H1 (cell line): ENCODE measurements around the gene IRX4. TPM values are rescaled to one million over a fixed set of nuclear protein-coding genes. Genes with fewer than 3 reads are reported as not detected.

Source experiments
- CTCF ChIA-PET: fragments of 300-600 bp; sonication (Branson Sonifier 250); formaldehyde crosslinking; loops from one replicate; lab custom pipeline; 2021; ENCODE audit not compliant: partially characterized antibody; lab: Charles Lee
- POLR2A ChIA-PET: fragments of 300-600 bp; sonication (Branson Sonifier 250); formaldehyde crosslinking; loops from one replicate; lab custom pipeline; 2021; ENCODE audit warnings: inconsistent platforms; ENCODE audit not compliant: partially characterized antibody; lab: Charles Lee
- DNase-seq, 2 experiments: peaks; one replicate each; pipeline versions ENCODE4 v3.0.0 to v3.0.0-alpha.2; 2010 to 2022; ENCODE audit warnings: low spot score in 2 of 2, low read depth in 1 of 2, mixed read lengths in 1 of 2
- FAIRE-seq: peaks from 2 replicates; lab custom pipeline; 2011; peaks lifted over from hg19 to GRCh38; lab: Jason Lieb, UNC
- H2AFZ ChIP-seq: 2 replicates; pipeline ENCODE4 v1.8.1; 2012; ENCODE audit warnings: low read length, inconsistent platforms
- H2AK5ac ChIP-seq: 2 replicates; pipeline ENCODE4 v1.6.1; 2013; ENCODE audit warnings: low read depth, low read length
- H2BK120ac ChIP-seq: replicated peaks from 2 replicates; pipeline ENCODE3; 2013; ENCODE audit warnings: low read depth, low read length, inconsistent platforms
- H2BK12ac ChIP-seq: 2 replicates; pipeline ENCODE4 v1.6.1; 2013; ENCODE audit warnings: low read depth, low read length
- H2BK15ac ChIP-seq: 2 replicates; pipeline ENCODE4 v1.6.1; 2013; ENCODE audit warnings: low read length
- H2BK20ac ChIP-seq: 2 replicates; pipeline ENCODE4 v1.6.1; 2013; ENCODE audit warnings: low read length
- H2BK5ac ChIP-seq: 2 replicates; pipeline ENCODE4 v1.6.1; 2013; ENCODE audit warnings: low read depth, low read length
- H3K14ac ChIP-seq: 2 replicates; pipeline ENCODE4 v1.6.1; 2013; ENCODE audit warnings: inconsistent platforms; ENCODE audit not compliant: insufficient read length
- H3K18ac ChIP-seq: 2 replicates; pipeline ENCODE4 v1.6.1; 2013; ENCODE audit warnings: low read length; ENCODE audit errors: extremely low read depth
- H3K23ac ChIP-seq: 2 replicates; pipeline ENCODE4 v1.6.1; 2013; ENCODE audit warnings: inconsistent platforms; ENCODE audit not compliant: insufficient read length
- H3K23me2 ChIP-seq: 2 replicates; pipeline ENCODE4 v1.6.1; 2013; ENCODE audit warnings: low read depth, low read length
- H3K27ac ChIP-seq: 2 replicates; pipeline ENCODE4 v1.6.1; 2011; ENCODE audit warnings: low read depth, low read length, inconsistent platforms
- H3K27me3 ChIP-seq, 4 experiments: replicated peaks in 1 of 4; 1 replicate in 1 of 4; 2 replicates in 3 of 4; pipeline versions ENCODE4 v1.6.1 to v1.8.1; 2011 to 2013; ENCODE audit warnings: low read length in 3 of 4, mild to moderate bottlenecking in 3 of 4, inconsistent platforms in 2 of 4, mixed read lengths in 2 of 4, moderate library complexity in 1 of 4; ENCODE audit not compliant: control insufficient read depth in 3 of 4, insufficient read depth in 3 of 4; ENCODE audit errors: extremely low read depth in 1 of 4
- H3K36me3 ChIP-seq, 4 experiments: 2 replicates each; pipeline versions ENCODE4 v1.6.1 to v1.8.1; 2011 to 2013; ENCODE audit warnings: mild to moderate bottlenecking in 4 of 4, low read length in 3 of 4, moderate library complexity in 2 of 4, control low read depth in 1 of 4, inconsistent platforms in 1 of 4; ENCODE audit not compliant: insufficient read depth in 4 of 4, control insufficient read depth in 2 of 4
- H3K4ac ChIP-seq: replicated peaks from 2 replicates; pipeline ENCODE3; 2013; ENCODE audit warnings: low read length, low read depth, mixed read lengths, inconsistent platforms; ENCODE audit not compliant: insufficient read length
- H3K4me1 ChIP-seq, 4 experiments: replicated peaks in 1 of 4; 1 replicate in 1 of 4; 2 replicates in 3 of 4; pipeline versions ENCODE4 v1.6.1 to v1.8.1; 2011 to 2013; ENCODE audit warnings: low read length in 3 of 4, inconsistent platforms in 2 of 4, mixed read lengths in 1 of 4; ENCODE audit not compliant: insufficient read depth in 4 of 4, control insufficient read depth in 3 of 4
- H3K4me2 ChIP-seq, 2 experiments: 2 replicates each; pipeline versions ENCODE4 v1.6.1 to v1.8.1; 2011 to 2013; ENCODE audit warnings: low read depth in 2 of 2, low read length in 2 of 2, control low read depth in 1 of 2, inconsistent platforms in 1 of 2, mild to moderate bottlenecking in 1 of 2; ENCODE audit not compliant: insufficient read depth in 1 of 2
- H3K4me3 ChIP-seq, 4 experiments: fragments of 200-600, 300-600 bp in 1 of 4; sonication (generic), shearing (Covaris generic), sonication (Bioruptor Twin) in 1 of 4; 2 replicates each; pipeline versions ENCODE4 v1.5.1 to v1.8.1; 2011 to 2016; ENCODE audit warnings: low read length in 4 of 4, low read depth in 3 of 4, control low read depth in 2 of 4, inconsistent platforms in 2 of 4, mild to moderate bottlenecking in 2 of 4, mixed read lengths in 1 of 4, moderate library complexity in 1 of 4; ENCODE audit not compliant: insufficient read depth in 2 of 4; ENCODE audit errors: extremely low read depth in 1 of 4
- H3K56ac ChIP-seq: replicated peaks from 2 replicates; pipeline ENCODE3; 2013; ENCODE audit warnings: low read depth, mild to moderate bottlenecking, mixed read lengths, low read length, inconsistent platforms; ENCODE audit not compliant: insufficient read length
- H3K79me1 ChIP-seq: 2 replicates; pipeline ENCODE4 v1.6.1; 2013; ENCODE audit warnings: low read depth, low read length, control low read depth
- H3K79me2 ChIP-seq, 2 experiments: 2 replicates each; pipeline versions ENCODE4 v1.6.1 to v1.8.1; 2012 to 2013; ENCODE audit warnings: low read length in 2 of 2, mild to moderate bottlenecking in 2 of 2, inconsistent platforms in 1 of 2; ENCODE audit not compliant: insufficient read depth in 2 of 2, control insufficient read depth in 1 of 2
- H3K9ac ChIP-seq, 4 experiments: replicated peaks in 1 of 4; 1 replicate in 1 of 4; 2 replicates in 3 of 4; pipeline versions ENCODE4 v1.6.1 to v1.8.1; 2011 to 2013; ENCODE audit warnings: low read depth in 3 of 4, low read length in 3 of 4, control low read depth in 2 of 4, mild to moderate bottlenecking in 2 of 4, moderate library complexity in 2 of 4, inconsistent platforms in 1 of 4; ENCODE audit errors: extremely low read depth in 1 of 4
- H3K9me3 ChIP-seq, 2 experiments: 2 replicates each; pipeline versions ENCODE4 v1.6.1 to v1.8.1; 2012 to 2013; ENCODE audit warnings: mild to moderate bottlenecking in 2 of 2, moderate library complexity in 2 of 2, control low read depth in 1 of 2, inconsistent platforms in 1 of 2, low read depth in 1 of 2, low read length in 1 of 2, mixed read lengths in 1 of 2; ENCODE audit not compliant: insufficient read depth in 2 of 2
- H4K20me1 ChIP-seq, 2 experiments: replicated peaks in 1 of 2; 2 replicates each; pipeline versions ENCODE3 to v1.8.1; 2011 to 2013; ENCODE audit warnings: inconsistent platforms in 2 of 2, low read length in 2 of 2, mild to moderate bottlenecking in 1 of 2; ENCODE audit not compliant: insufficient read depth in 2 of 2, control insufficient read depth in 1 of 2
- H4K5ac ChIP-seq: 2 replicates; pipeline ENCODE4 v1.6.1; 2013; ENCODE audit warnings: low read length, low read depth, mixed read lengths, inconsistent platforms; ENCODE audit not compliant: insufficient read length
- H4K8ac ChIP-seq: 2 replicates; pipeline ENCODE4 v1.8.0; 2013; ENCODE audit warnings: mild to moderate bottlenecking, moderate library complexity, low read length, inconsistent platforms; ENCODE audit not compliant: insufficient read depth; ENCODE audit errors: extremely low read depth
- H4K91ac ChIP-seq: replicated peaks from 2 replicates; pipeline ENCODE3; 2013; ENCODE audit warnings: low read length, mixed read lengths, inconsistent platforms; ENCODE audit not compliant: insufficient read length
- ATF2 ChIP-seq: IDR thresholded peaks from 2 replicates; pipeline ENCODE4 v1.6.1; 2012; ENCODE audit warnings: low read length, inconsistent platforms
- CBX8 ChIP-seq: fragments of 300-800, 300-1000 bp; sonication (generic); IDR thresholded peaks from 2 replicates; pipeline ENCODE4 v1.7.1; 2016; ENCODE audit warnings: low read depth, low read length, borderline replicate concordance
- CTBP2 ChIP-seq: IDR thresholded peaks from 2 replicates; pipeline ENCODE4 v1.7.0; 2011; ENCODE audit warnings: borderline replicate concordance, mild to moderate bottlenecking, moderate library complexity, mixed read lengths, low read length; ENCODE audit not compliant: insufficient read depth, insufficient read length
- EGR1 ChIP-seq: IDR thresholded peaks from 2 replicates; pipeline ENCODE4 v1.6.1; 2011; ENCODE audit warnings: low read depth, low read length, borderline replicate concordance
- KDM4A ChIP-seq: IDR thresholded peaks from one replicate; pipeline ENCODE4 v1.7.1; 2012; ENCODE audit warnings: low read depth, mild to moderate bottlenecking, moderate library complexity, low read length, inconsistent platforms; ENCODE audit not compliant: severe bottlenecking
- WGBS, 2 experiments: shearing (Covaris generic) in 1 of 2; methylation state at CpG; one replicate each; pipeline versions ENCODE4 v1.1.6 to v1.1.7; 2013 to 2015; ENCODE audit warnings: low lambda C conversion rate in 2 of 2, mixed read lengths in 2 of 2, inconsistent platforms in 1 of 2, low coverage in 1 of 2, missing lambda C conversion rate in 1 of 2; ENCODE audit not compliant: insufficient replicate concordance in 2 of 2, insufficient coverage in 1 of 2, insufficient read length in 1 of 2; ENCODE audit errors: extremely low coverage in 1 of 2, missing lambda C conversion rate in 1 of 2; 5-methylcytosine and 5-hydroxymethylcytosine counted together
- polyA plus RNA-seq, 7 experiments: library from polyadenylated mRNA; depleted of rRNA in 3 of 7; stranded (reverse) in 5 of 7; unstranded in 2 of 7; fragments of >200 nt in 5 of 7; fragments of 200-250 nt in 2 of 7; gene quantifications; 1 replicate in 5 of 7; 2 replicates in 1 of 7; 4 replicates in 1 of 7; pipeline versions ENCODE4 v1.2.1 to v1.2.3, GENCODE V29; 2011 to 2013; ENCODE audit warnings: missing spikeins in 2 of 7, mixed read lengths in 2 of 7
- total RNA-seq: library from RNA; stranded (reverse); fragmentation: NEBNext Ultra II Directional; extraction: Animal tissue kit (Norgen Biotek cat#: 25700); gene quantifications from 2 replicates; pipeline ENCODE4 v1.2.1, GENCODE V29; 2021

The IRX4 gene
- total and polyA plus RNA-seq, 2 of the 8 experiments (the other 6 are each of a cell fraction or from before 2014, with no cell fraction given), result 0.45 to 1.2 TPM

DNA sequence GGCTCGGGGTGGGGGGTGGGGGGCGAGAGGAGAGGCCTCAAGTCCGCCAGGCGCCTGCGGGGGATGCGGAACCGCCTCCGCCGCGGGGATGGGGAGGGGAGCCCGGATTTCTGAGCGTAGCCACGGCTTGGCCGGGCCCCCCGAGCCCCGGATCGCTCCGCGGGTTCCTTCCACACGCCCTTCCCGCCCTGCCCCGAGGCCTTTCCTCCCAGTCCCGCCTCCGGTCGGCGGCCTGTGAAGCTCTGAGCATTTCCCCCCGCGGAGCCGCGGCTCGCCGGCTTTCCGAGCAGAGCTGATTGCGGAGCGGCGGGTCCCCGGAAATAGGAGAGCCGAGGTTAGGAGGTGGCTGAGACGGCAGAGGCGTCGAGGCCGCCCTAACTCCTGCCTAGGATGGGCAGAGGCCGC is 6.1 kb downstream of the IRX4 start:
- H3K18ac ChIP-seq, result no peak overlapping the region
- H2AK5ac ChIP-seq, result no peak overlapping the region
- no peak overlapping the region for H2BK20ac ChIP-seq
- no peak overlapping the region for H3K56ac ChIP-seq
- H3K79me1 ChIP-seq, result no peaks in the 10 kb centered on the region
- no peak overlapping the region for H3K4ac ChIP-seq
- peaks cover 11 to 23% of the 10 kb centered on the region in 2 experiments for H4K20me1 ChIP-seq
- H3K36me3 ChIP-seq, result peaks cover 0 to 13% (median 0%) of the 10 kb centered on the region in 4 experiments; a peak in 1 of 8 replicates
- H3K4me3 ChIP-seq, result peak overlapping the region in 3 of 4 experiments; percentile 21 to 54 (median 29); a peak in 5 of 8 replicates
- H3K23me2 ChIP-seq, result peaks cover 19% of the 10 kb centered on the region; the same call in 1 of the 2 replicates
- no peak overlapping the region for H2BK12ac ChIP-seq
- H3K14ac ChIP-seq, result no peak overlapping the region
- H2BK15ac ChIP-seq, result no peak overlapping the region
- peaks cover 64 to 96% (median 92%) of the 10 kb centered on the region in 4 experiments for H3K27me3 ChIP-seq
- no peak for DNase-seq
- peak; percentile 34 for TF ChIP-seq CTBP2
- no peak for TF ChIP-seq ATF2
- peak; percentile 48 for TF ChIP-seq KDM4A
- peak; percentile 48; the same call in 1 of the 2 replicates for TF ChIP-seq CBX8
- TF ChIP-seq EGR1, result 0 out of 2 replicates have a peak, but pooled peaks have one; percentile 5
- no peak overlapping the region for H2BK120ac ChIP-seq
- H3K9ac ChIP-seq, result no peak overlapping the region
- peak overlapping the region; percentile 75 to 79 for H3K4me2 ChIP-seq
- H3K9me3 ChIP-seq, result peaks cover 0 to 3% of the 10 kb centered on the region in 2 experiments; a peak in 1 of 4 replicates
- 0 out of 2 replicates have a peak overlapping the region, but pooled peaks have one; percentile 57 for H4K8ac ChIP-seq
- H3K23ac ChIP-seq, result no peak overlapping the region
- no peak overlapping the region for H2BK5ac ChIP-seq
- FAIRE-seq, result no peak
- H4K5ac ChIP-seq, result no peak overlapping the region
- H3K4me1 ChIP-seq, result peaks cover 3 to 34% (median 14%) of the 10 kb centered on the region in 4 experiments
- POLR2A ChIA-PET, result interaction anchor here (1.1 to 1.4 kb wide), 3 partner anchors 12 to 25 kb away, joined by 3 to 4 read pairs (median 3); no protein-coding TSS in a partner anchor
- H3K27ac ChIP-seq, result no peak overlapping the region
- CTCF ChIA-PET, result interaction anchor here (1.0 to 1.2 kb wide), 2 partner anchors 8 to 135 kb away, joined by 3 to 4 read pairs; no protein-coding TSS in a partner anchor
- H4K91ac ChIP-seq, result no peak overlapping the region
- H3K79me2 ChIP-seq, result no peaks in the 10 kb centered on the region
- no peak overlapping the region for H2AFZ ChIP-seq
- 4% methylated on average over 25 of the region's 43 CpGs; no CpG with 5 or more reads in 1 of the 2 experiments for WGBS, 2 experiments
